GM23338 (cell line): ENCODE data around the gene SAT1. TPM values are rescaled to one million over a fixed set of nuclear protein-coding genes. Genes with fewer than 3 reads are reported as not detected.

Experiments
- ATAC-seq: fragments of 200-7000 bp; cut with Tn5 transposase; 3 replicates; pipeline ENCODE4 v1.9.1; 2020
- DNase-seq: peaks from one replicate; pipeline ENCODE4 v3.0.0-alpha.2; 2015; ENCODE audit warnings: low spot score
- H2AFZ ChIP-seq: fragments of 200-600 bp; sonication (generic); 2 replicates; pipeline ENCODE4 v1.8.0; 2016; ENCODE audit warnings: antibody characterized with exemption, mild to moderate bottlenecking, moderate library complexity
- H3F3A ChIP-seq: fragments of 200-600 bp; sonication (generic); replicated peaks from 2 replicates; pipeline ENCODE4 v1.8.0; 2017; ENCODE audit warnings: antibody characterized with exemption, mixed run types, low read depth
- H3K27ac ChIP-seq: fragments of 200-600 bp; sonication (generic); 2 replicates; pipeline ENCODE4 v1.6.1; 2016; ENCODE audit warnings: low read depth
- H3K27me3 ChIP-seq: fragments of 200-600 bp; sonication (generic); 2 replicates; pipeline ENCODE4 v1.8.0; 2016; ENCODE audit warnings: mild to moderate bottlenecking, mixed run types, moderate library complexity; ENCODE audit not compliant: insufficient read depth
- H3K36me3 ChIP-seq: fragments of 200-600 bp; sonication (generic); 2 replicates; pipeline ENCODE4 v1.8.0; 2016; ENCODE audit warnings: mild to moderate bottlenecking; ENCODE audit not compliant: insufficient read depth
- H3K4me1 ChIP-seq: fragments of 200-600 bp; sonication (generic); 2 replicates; pipeline ENCODE4 v1.8.0; 2016; ENCODE audit warnings: mild to moderate bottlenecking, moderate library complexity; ENCODE audit not compliant: insufficient read depth
- H3K4me2 ChIP-seq: fragments of 200-600 bp; sonication (generic); 2 replicates; pipeline ENCODE4 v1.7.1; 2017; ENCODE audit warnings: mixed run types
- H3K4me3 ChIP-seq: fragments of 200-600 bp; sonication (generic); 2 replicates; pipeline ENCODE4 v1.6.1; 2016; ENCODE audit warnings: mixed run types
- H3K79me2 ChIP-seq: fragments of 200-600 bp; sonication (generic); replicated peaks from 2 replicates; pipeline ENCODE4 v1.8.0; 2017; ENCODE audit warnings: mild to moderate bottlenecking; ENCODE audit not compliant: insufficient read depth
- H3K9me2 ChIP-seq: fragments of 200-600 bp; sonication (generic); 2 replicates; pipeline ENCODE4 v1.8.0; 2017; ENCODE audit not compliant: insufficient read depth
- H4K20me1 ChIP-seq: fragments of 200-600 bp; sonication (generic); replicated peaks from 2 replicates; pipeline ENCODE4 v1.8.0; 2017; ENCODE audit warnings: mild to moderate bottlenecking; ENCODE audit not compliant: insufficient read depth
- H3K27ac Mint-ChIP-seq: 2 replicates; pipeline ENCODE4 v1.8.0; 2020; ENCODE audit warnings: inconsistent platforms, mild to moderate bottlenecking, moderate library complexity, mixed read lengths
- H3K27me3 Mint-ChIP-seq: 3 replicates; pipeline ENCODE4 v1.8.0; 2022; ENCODE audit warnings: low read depth, mild to moderate bottlenecking, moderate library complexity, mixed read lengths, inconsistent platforms; ENCODE audit not compliant: insufficient read depth, poor library complexity
- H3K36me3 Mint-ChIP-seq: 3 replicates; pipeline ENCODE4 v1.8.0; 2021; ENCODE audit warnings: low read depth, mild to moderate bottlenecking, inconsistent platforms, moderate library complexity, mixed read lengths
- H3K4me1 Mint-ChIP-seq: 3 replicates; pipeline ENCODE4 v1.8.0; 2020; ENCODE audit warnings: mild to moderate bottlenecking, inconsistent platforms, mixed read lengths
- H3K4me3 Mint-ChIP-seq: 3 replicates; pipeline ENCODE4 v1.8.0; 2021; ENCODE audit warnings: moderate library complexity, mild to moderate bottlenecking, inconsistent platforms, mixed read lengths
- H3K9me3 Mint-ChIP-seq: 3 replicates; pipeline ENCODE4 v1.8.0; 2020; ENCODE audit warnings: moderate library complexity, mild to moderate bottlenecking, inconsistent platforms, mixed read lengths
- CREB1 ChIP-seq: fragments of 250-450 bp; sonication (Bioruptor Pico); IDR thresholded peaks from 2 replicates; pipeline ENCODE4 v1.5.0; 2020; ENCODE audit warnings: low read depth, mild to moderate bottlenecking, moderate library complexity
- CTCF ChIP-seq, 2 experiments: fragments of 200-600 bp in 1 of 2; sonication (generic) in 1 of 2; conservative IDR thresholded peaks; 2 replicates each; pipeline versions ENCODE4 v1.5.1 to v1.6.1; 2016 to 2017; ENCODE audit warnings: antibody characterized with exemption in 2 of 2, low read depth in 2 of 2, mild to moderate bottlenecking in 2 of 2, moderate library complexity in 1 of 2
- EZH2phosphoT487 ChIP-seq: fragments of 200-600 bp; sonication (generic); IDR thresholded peaks from one replicate; pipeline ENCODE4 v1.8.1; 2018; ENCODE audit warnings: antibody characterized with exemption; ENCODE audit not compliant: unreplicated experiment
- JUNB ChIP-seq: IDR thresholded peaks from one replicate; pipeline ENCODE4 v1.6.1; 2016; ENCODE audit warnings: antibody characterized with exemption; ENCODE audit not compliant: unreplicated experiment
- STAT1 ChIP-seq: IDR thresholded peaks from one replicate; pipeline ENCODE4 v1.6.1; 2016; ENCODE audit warnings: antibody characterized with exemption; ENCODE audit not compliant: unreplicated experiment
- ZNF114 ChIP-seq: fragments of 250-450 bp; sonication (Bioruptor Pico); IDR thresholded peaks from 2 replicates; pipeline ENCODE4 v1.5.0; 2020; ENCODE audit warnings: mild to moderate bottlenecking, moderate library complexity
- ZNF331 ChIP-seq: fragments of 250-450 bp; sonication (Bioruptor Pico); IDR thresholded peaks from 2 replicates; pipeline ENCODE4 v1.5.0; 2020; ENCODE audit warnings: low read depth, mild to moderate bottlenecking, moderate library complexity
- polyA plus RNA-seq: library from polyadenylated mRNA; unstranded; fragments of >200 nt; fragmentation: Nextera tagmentation; extraction: Ambion mirVana; gene quantifications from 2 replicates; pipeline ENCODE4 v1.2.1, GENCODE V29; 2016
- total RNA-seq: library from RNA; depleted of rRNA; stranded (reverse); fragments of >200 nt; shearing (Covaris generic); gene quantifications from 2 replicates; pipeline ENCODE4 v1.2.3, GENCODE V29; 2014
- TF ChIP-seq, protein P1 (sequence below): IDR thresholded peaks from 2 replicates; pipeline ENCODE4 v1.6.1; 2016; ENCODE audit warnings: antibody characterized with exemption
- TF ChIP-seq, protein P2 (sequence below): IDR thresholded peaks from one replicate; pipeline ENCODE4 v1.6.1; 2018; ENCODE audit warnings: antibody characterized with exemption; ENCODE audit not compliant: unreplicated experiment
- TF ChIP-seq, protein P3 (sequence below): fragments of 250-450 bp; sonication (Bioruptor Pico); IDR thresholded peaks from 2 replicates; pipeline ENCODE4 v1.5.0; 2020; ENCODE audit warnings: mild to moderate bottlenecking, moderate library complexity

Gene SAT1
- total and polyA plus RNA-seq, 2 experiments from 2014 or later: 44.1 to 101 TPM

DNA sequence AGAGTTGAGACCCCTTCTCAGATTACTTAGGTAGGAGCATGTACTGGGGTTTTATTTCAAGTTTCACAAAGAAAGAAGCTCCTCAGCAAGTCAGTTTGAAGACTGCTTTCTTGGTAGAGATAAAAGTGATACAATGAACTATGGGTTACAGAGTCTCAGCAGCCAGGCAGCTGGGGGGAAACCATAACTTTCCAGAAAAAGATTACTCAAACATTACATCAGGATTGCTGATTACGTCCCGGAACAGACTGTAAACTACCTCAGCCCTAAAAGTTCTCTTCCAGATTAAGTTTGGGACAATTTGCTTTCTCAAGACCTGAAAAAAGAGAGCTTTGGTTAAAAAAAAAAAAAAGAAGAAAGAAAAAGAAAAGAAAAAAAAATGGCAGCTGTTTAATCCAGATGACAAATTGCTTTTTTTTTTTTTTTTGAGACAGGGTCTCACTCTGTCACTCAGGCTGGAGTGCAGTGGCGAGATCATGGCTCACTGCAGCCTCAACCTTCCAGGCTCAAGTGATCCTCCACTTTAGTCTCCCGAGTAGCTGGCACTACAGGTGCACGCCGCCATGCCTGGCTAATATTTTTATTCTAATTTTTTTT lies 16.6 kb downstream of the SAT1 start (continued):
- TF ChIP-seq EZH2phosphoT487: no peak
- TF ChIP-seq, protein P1, sequence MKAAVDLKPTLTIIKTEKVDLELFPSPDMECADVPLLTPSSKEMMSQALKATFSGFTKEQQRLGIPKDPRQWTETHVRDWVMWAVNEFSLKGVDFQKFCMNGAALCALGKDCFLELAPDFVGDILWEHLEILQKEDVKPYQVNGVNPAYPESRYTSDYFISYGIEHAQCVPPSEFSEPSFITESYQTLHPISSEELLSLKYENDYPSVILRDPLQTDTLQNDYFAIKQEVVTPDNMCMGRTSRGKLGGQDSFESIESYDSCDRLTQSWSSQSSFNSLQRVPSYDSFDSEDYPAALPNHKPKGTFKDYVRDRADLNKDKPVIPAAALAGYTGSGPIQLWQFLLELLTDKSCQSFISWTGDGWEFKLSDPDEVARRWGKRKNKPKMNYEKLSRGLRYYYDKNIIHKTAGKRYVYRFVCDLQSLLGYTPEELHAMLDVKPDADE: no peak
- no peak for TF ChIP-seq CREB1
- TF ChIP-seq ZNF114 (CRISPR knock-in tag): no peak
- no peak for TF ChIP-seq ZNF331 (CRISPR knock-in tag)
- TF ChIP-seq STAT1: no peak
- no peak for TF ChIP-seq CTCF (conservative IDR thresholded peaks at IDR 0.05; ENCODE audit: low read depth in 2 of 2)
- TF ChIP-seq, protein P2, sequence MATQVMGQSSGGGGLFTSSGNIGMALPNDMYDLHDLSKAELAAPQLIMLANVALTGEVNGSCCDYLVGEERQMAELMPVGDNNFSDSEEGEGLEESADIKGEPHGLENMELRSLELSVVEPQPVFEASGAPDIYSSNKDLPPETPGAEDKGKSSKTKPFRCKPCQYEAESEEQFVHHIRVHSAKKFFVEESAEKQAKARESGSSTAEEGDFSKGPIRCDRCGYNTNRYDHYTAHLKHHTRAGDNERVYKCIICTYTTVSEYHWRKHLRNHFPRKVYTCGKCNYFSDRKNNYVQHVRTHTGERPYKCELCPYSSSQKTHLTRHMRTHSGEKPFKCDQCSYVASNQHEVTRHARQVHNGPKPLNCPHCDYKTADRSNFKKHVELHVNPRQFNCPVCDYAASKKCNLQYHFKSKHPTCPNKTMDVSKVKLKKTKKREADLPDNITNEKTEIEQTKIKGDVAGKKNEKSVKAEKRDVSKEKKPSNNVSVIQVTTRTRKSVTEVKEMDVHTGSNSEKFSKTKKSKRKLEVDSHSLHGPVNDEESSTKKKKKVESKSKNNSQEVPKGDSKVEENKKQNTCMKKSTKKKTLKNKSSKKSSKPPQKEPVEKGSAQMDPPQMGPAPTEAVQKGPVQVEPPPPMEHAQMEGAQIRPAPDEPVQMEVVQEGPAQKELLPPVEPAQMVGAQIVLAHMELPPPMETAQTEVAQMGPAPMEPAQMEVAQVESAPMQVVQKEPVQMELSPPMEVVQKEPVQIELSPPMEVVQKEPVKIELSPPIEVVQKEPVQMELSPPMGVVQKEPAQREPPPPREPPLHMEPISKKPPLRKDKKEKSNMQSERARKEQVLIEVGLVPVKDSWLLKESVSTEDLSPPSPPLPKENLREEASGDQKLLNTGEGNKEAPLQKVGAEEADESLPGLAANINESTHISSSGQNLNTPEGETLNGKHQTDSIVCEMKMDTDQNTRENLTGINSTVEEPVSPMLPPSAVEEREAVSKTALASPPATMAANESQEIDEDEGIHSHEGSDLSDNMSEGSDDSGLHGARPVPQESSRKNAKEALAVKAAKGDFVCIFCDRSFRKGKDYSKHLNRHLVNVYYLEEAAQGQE: no peak

GRCh38 chrX:23802431-23802830 lies 19.5 kb downstream of the SAT1 start:
- no peak overlapping the region for H3K4me2 ChIP-seq
- Mint-ChIP-seq H3K27ac (no peak overlapping the region), H3K27me3 (peaks cover 2% of the 10 kb centered on the region), H3K4me1 (peaks cover 8% of the 10 kb centered on the region), H3K9me3 (no peaks in the 10 kb centered on the region), H3K36me3 (no peaks in the 10 kb centered on the region), H3K4me3 (no peak overlapping the region)
- no peaks in the 10 kb centered on the region for H3K79me2 ChIP-seq
- H3K36me3 ChIP-seq: no peaks in the 10 kb centered on the region
- H3K9me2 ChIP-seq: no peaks in the 10 kb centered on the region
- H4K20me1 ChIP-seq: no peaks in the 10 kb centered on the region
- no peaks in the 10 kb centered on the region for H3F3A ChIP-seq
- no peak overlapping the region for H2AFZ ChIP-seq
- ATAC-seq (no peak), DNase-seq (no peak)
- H3K4me3 ChIP-seq: no peak overlapping the region
- no peak overlapping the region for H3K27ac ChIP-seq
- 0 out of 2 replicates have a peak, but pooled peaks cover 3% of the 10 kb centered on the region for H3K4me1 ChIP-seq
- H3K27me3 ChIP-seq: no peaks in the 10 kb centered on the region
- TF ChIP-seq EZH2phosphoT487 (no peak), ZNF114 (CRISPR knock-in tag) (no peak), CREB1 (no peak), STAT1 (no peak), JUNB (no peak)
- TF ChIP-seq, protein P3, sequence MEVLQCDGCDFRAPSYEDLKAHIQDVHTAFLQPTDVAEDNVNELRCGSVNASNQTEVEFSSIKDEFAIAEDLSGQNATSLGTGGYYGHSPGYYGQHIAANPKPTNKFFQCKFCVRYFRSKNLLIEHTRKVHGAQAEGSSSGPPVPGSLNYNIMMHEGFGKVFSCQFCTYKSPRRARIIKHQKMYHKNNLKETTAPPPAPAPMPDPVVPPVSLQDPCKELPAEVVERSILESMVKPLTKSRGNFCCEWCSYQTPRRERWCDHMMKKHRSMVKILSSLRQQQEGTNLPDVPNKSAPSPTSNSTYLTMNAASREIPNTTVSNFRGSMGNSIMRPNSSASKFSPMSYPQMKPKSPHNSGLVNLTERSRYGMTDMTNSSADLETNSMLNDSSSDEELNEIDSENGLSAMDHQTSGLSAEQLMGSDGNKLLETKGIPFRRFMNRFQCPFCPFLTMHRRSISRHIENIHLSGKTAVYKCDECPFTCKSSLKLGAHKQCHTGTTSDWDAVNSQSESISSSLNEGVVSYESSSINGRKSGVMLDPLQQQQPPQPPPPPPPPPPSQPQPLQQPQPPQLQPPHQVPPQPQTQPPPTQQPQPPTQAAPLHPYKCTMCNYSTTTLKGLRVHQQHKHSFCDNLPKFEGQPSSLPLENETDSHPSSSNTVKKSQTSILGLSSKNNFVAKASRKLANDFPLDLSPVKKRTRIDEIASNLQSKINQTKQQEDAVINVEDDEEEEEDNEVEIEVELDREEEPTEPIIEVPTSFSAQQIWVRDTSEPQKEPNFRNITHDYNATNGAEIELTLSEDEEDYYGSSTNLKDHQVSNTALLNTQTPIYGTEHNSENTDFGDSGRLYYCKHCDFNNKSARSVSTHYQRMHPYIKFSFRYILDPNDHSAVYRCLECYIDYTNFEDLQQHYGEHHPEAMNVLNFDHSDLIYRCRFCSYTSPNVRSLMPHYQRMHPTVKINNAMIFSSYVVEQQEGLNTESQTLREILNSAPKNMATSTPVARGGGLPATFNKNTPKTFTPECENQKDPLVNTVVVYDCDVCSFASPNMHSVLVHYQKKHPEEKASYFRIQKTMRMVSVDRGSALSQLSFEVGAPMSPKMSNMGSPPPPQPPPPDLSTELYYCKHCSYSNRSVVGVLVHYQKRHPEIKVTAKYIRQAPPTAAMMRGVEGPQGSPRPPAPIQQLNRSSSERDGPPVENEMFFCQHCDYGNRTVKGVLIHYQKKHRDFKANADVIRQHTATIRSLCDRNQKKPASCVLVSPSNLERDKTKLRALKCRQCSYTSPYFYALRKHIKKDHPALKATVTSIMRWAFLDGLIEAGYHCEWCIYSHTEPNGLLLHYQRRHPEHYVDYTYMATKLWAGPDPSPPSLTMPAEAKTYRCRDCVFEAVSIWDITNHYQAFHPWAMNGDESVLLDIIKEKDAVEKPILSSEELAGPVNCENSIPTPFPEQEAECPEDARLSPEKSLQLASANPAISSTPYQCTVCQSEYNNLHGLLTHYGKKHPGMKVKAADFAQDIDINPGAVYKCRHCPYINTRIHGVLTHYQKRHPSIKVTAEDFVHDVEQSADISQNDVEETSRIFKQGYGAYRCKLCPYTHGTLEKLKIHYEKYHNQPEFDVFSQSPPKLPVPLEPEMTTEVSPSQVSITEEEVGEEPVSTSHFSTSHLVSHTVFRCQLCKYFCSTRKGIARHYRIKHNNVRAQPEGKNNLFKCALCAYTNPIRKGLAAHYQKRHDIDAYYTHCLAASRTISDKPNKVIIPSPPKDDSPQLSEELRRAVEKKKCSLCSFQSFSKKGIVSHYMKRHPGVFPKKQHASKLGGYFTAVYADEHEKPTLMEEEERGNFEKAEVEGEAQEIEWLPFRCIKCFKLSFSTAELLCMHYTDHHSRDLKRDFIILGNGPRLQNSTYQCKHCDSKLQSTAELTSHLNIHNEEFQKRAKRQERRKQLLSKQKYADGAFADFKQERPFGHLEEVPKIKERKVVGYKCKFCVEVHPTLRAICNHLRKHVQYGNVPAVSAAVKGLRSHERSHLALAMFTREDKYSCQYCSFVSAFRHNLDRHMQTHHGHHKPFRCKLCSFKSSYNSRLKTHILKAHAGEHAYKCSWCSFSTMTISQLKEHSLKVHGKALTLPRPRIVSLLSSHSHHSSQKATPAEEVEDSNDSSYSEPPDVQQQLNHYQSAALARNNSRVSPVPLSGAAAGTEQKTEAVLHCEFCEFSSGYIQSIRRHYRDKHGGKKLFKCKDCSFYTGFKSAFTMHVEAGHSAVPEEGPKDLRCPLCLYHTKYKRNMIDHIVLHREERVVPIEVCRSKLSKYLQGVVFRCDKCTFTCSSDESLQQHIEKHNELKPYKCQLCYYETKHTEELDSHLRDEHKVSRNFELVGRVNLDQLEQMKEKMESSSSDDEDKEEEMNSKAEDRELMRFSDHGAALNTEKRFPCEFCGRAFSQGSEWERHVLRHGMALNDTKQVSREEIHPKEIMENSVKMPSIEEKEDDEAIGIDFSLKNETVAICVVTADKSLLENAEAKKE (CRISPR knock-in tag): no peak
